Measurements from ENCODE around the gene ANKRD16. TPM values are rescaled to one million over a fixed set of nuclear protein-coding genes. Genes with fewer than 3 reads are reported as not detected.

ANKRD16 gene
- 1 to 10 TPM; 3.9 to 5.8 TPM for total RNA-seq

DNA sequence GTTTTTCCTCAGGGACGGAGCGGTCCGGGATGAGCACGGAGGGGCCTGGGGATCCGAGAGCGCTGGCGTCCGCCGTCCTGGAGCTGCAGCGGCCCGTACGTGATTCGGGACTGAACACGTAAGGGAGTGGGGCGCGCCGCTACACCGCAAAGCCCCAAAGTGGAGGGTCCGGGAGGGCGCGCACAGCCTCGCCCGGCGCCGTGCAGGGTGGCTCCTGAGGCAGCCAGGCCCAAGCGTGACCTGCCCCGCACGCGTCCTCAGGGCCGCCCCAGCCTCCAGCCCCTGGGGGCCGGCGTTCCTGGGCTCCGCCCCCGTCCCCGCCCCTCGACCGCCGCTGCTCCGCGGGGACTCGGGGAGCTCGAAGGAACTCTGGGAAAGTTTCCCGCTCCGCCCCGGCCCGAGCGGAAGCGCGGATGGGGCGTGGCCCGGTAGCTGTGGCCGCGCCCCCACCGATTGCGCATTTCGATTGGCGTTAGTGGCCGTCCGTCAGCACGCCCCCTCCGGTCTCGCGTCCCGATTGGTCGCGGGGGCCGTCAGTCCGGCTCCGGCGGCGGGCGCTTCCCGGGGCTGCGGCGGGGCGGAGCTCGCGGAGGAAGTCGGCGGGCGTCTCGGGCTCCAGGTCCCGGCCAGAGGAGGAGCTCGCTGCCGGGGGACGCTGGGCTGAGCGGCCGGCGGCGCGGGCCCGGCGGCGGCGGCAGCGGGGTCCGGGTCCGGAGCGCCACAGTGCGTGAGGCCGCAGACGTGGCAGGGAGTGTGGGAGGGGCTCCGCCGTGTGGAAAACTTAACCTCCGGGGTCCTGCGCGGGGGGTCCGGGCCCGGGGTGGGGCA lies at the start of gene ANKRD16, which contains the start of gene FBH1:
Gene ANKRD16 (minus strand): TSS at position 270 of the 828 bp plus-strand sequence. CDS start 539 bp downstream, outside the sequence.
Gene FBH1 (plus strand): TSS at position 620 of the 828 bp plus-strand sequence. CDS start 103 bp downstream, at position 723.
- peak; percentile 88 for ATAC-seq (replicated peaks in 1 of 2)
- Mint-ChIP-seq H3K36me3 (ENCODE audit: insufficient read depth in 2 of 2) (peaks cover 3 to 18% of the 10 kb centered on the region in 2 donors), H3K27ac (peak within 1 kb of the TSS; percentile 92), H3K4me1 (ENCODE audit: low read depth) (peaks cover 54% of the 10 kb centered on the region), H3K27me3 (ENCODE audit: low read depth) (no peaks in the 10 kb centered on the region), H3K9me3 (no peaks in the 10 kb centered on the region), H3K4me3 (peak within 1 kb of the TSS; percentile 94)
- DNase-seq, result peak; percentile 98 to 99

DNA sequence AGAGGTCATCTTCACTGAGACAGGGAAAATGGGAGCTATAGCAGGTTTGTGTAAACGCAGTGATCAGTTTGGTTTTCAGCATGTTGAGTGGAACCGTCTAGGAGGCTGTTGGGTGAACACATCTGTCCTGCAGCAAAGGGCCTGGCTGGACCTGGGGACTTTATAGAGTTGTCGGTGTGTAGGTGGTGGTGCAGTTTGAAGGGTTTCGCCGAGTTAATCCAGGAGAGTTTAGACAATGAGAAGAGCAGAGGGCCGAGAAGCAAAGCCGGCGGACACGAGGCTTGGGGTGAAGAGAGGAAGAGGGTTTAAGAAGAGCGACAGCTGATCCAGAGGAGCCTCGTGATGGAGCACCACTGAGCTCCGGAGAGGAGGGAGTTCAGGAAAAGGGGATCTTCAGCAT lies 48.6 kb upstream of the ANKRD16 start:
- H3K36me3 Mint-ChIP-seq (ENCODE audit: insufficient read depth in 2 of 2), result peaks cover 3 to 11% of the 10 kb centered on the region in 2 donors
- peak overlapping the region; percentile 11 for H3K27ac Mint-ChIP-seq
- no peaks in the 10 kb centered on the region for H3K27me3 Mint-ChIP-seq (ENCODE audit: low read depth)
- DNase-seq, result no peak
- no peak overlapping the region for H3K4me3 Mint-ChIP-seq
- ATAC-seq (replicated peaks in 1 of 2), result no peak
- H3K4me1 Mint-ChIP-seq (ENCODE audit: low read depth), result no peaks in the 10 kb centered on the region
- H3K9me3 Mint-ChIP-seq, result no peaks in the 10 kb centered on the region

DNA sequence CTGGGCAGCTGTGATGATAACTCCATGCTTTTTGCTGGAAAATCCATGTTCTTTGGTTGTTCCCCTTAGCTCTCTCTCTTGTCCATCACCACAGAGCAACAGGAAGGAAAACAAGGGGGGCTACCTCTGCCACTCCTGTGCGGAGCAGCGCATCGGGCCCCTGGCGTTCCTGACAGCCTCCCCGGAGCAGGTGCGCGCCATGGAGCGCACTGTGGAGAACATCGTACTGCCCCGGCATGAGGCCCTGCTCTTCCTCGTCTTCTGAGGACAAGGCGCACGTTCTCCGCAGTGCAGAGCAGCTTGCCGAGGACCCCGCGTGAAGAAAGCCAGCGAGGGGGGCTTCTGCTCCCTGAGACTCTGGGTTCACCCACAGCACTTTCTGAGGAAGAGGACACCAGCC lies 47.3 kb upstream of the ANKRD16 start:
- Mint-ChIP-seq H3K9me3 (no peaks in the 10 kb centered on the region), H3K4me3 (no peak overlapping the region), H3K27me3 (ENCODE audit: low read depth) (no peaks in the 10 kb centered on the region), H3K27ac (no peak overlapping the region), H3K4me1 (ENCODE audit: low read depth) (no peaks in the 10 kb centered on the region), H3K36me3 (ENCODE audit: insufficient read depth in 2 of 2) (peaks cover 3 to 13% of the 10 kb centered on the region in 2 donors)
- ATAC-seq (replicated peaks in 1 of 2) (no peak), DNase-seq (no peak)

DNA sequence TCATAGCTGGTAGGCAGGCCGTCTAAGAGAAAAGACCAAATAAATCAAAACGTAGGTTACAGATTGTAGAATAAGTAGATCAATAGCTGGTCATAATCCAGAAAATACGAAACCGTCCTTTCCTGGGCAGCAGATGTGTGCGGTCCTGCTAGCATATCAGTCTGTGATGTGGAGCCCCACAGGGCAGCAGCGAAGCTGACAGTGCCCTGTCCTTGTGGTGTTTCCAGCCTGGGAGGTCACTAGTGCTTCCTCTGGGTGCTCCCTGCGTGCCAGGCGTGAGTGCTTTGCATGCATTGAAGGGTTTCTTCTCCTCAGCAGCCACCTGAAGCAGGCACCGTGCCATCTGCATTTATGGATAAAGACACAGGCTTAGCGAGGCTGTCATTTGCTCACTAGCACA lies 45.9 kb upstream of the ANKRD16 start:
- ATAC-seq (replicated peaks in 1 of 2) (no peak), DNase-seq (no peak)
- Mint-ChIP-seq H3K4me3 (no peak overlapping the region), H3K36me3 (ENCODE audit: insufficient read depth in 2 of 2) (peaks cover 3 to 13% of the 10 kb centered on the region in 2 donors), H3K4me1 (ENCODE audit: low read depth) (no peaks in the 10 kb centered on the region), H3K9me3 (no peaks in the 10 kb centered on the region), H3K27ac (no peak overlapping the region), H3K27me3 (ENCODE audit: low read depth) (no peaks in the 10 kb centered on the region)

DNA sequence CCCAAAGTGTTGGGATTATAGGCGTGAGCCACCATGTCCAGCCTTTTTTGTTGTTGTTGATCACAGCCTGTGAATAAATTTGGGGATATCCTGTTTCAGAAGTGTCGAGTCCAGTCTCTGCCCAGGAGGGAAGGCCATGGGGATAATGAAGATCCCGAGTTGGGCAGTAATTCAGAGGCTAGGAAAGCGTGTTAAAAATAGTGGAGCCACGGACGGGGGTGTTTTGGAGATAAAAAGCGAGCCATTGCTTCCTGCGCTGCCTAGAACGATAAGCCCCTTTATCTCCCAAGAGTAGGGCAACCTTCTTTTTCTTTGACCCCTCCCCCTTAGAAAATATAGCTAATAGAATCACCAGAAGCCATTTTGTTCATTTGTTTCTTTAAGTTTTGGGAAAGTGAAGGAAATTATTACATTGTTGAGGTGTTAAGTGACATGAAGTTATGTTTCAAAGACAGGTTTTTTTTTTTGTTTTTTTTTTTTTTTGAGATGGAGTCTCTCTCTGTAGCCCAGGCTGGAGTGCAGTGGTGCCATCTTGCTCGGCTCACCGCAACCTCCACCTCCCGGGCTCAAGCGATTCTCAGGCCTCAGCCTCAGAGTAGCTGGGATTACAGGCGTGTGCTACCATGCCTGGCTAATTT lies 44.3 kb upstream of the ANKRD16 start:
- H3K9me3 Mint-ChIP-seq, result no peaks in the 10 kb centered on the region
- DNase-seq (no peak), ATAC-seq (replicated peaks in 1 of 2) (no peak)
- no peaks in the 10 kb centered on the region for H3K4me1 Mint-ChIP-seq (ENCODE audit: low read depth)
- H3K27ac Mint-ChIP-seq, result no peak overlapping the region
- H3K27me3 Mint-ChIP-seq (ENCODE audit: low read depth), result no peaks in the 10 kb centered on the region
- H3K4me3 Mint-ChIP-seq, result no peak overlapping the region
- peaks cover 3 to 13% of the 10 kb centered on the region in 2 donors for H3K36me3 Mint-ChIP-seq (ENCODE audit: insufficient read depth in 2 of 2)

DNA sequence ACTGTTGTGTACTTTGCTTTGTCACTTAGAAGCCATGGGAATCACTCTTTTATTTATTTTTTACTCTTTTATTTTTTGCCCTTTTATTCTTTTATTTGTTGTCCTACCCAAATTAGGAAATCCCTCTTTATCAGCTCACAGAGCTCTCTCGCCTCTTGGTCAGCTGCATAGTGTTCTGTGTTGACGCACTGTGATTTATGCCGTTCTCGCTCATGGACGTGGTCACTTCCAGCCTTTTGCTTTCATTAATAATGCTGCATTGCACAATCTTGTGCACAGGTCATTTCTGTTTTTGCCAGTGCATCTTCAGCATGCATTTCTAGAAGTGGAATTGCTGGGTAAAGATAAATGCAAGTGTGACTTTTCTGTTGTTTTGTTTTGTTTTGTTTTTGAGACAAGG lies 42.7 kb upstream of the ANKRD16 start:
- Mint-ChIP-seq H3K36me3 (ENCODE audit: insufficient read depth in 2 of 2) (peaks cover 4 to 15% of the 10 kb centered on the region in 2 donors), H3K4me1 (ENCODE audit: low read depth) (no peaks in the 10 kb centered on the region), H3K27ac (no peak overlapping the region), H3K9me3 (no peaks in the 10 kb centered on the region), H3K27me3 (ENCODE audit: low read depth) (no peaks in the 10 kb centered on the region), H3K4me3 (no peak overlapping the region)
- DNase-seq (no peak), ATAC-seq (replicated peaks in 1 of 2) (no peak)

DNA sequence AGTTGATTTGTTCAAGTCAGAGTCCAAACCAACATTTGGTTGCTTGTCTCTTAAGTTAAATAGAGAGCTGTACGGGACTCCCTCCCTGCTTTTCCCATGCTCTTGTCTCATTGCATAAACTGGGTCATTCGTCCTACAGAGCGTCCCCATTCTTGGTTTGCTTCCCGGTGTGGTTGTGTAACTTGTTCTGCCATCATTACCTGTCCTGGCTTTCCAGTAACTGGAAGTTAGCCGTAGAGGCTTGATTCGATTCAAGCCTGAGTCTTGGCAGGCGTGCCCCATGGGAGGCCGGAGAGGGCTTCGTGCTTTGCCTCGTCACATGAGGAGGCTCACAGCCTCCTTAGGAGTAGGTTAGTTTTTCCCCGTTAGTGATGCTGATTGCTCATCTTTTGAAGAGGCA lies 40.6 kb upstream of the ANKRD16 start:
- ATAC-seq (replicated peaks in 1 of 2) (no peak), DNase-seq (no peak)
- H3K4me1 Mint-ChIP-seq (ENCODE audit: low read depth), result no peaks in the 10 kb centered on the region

DNA sequence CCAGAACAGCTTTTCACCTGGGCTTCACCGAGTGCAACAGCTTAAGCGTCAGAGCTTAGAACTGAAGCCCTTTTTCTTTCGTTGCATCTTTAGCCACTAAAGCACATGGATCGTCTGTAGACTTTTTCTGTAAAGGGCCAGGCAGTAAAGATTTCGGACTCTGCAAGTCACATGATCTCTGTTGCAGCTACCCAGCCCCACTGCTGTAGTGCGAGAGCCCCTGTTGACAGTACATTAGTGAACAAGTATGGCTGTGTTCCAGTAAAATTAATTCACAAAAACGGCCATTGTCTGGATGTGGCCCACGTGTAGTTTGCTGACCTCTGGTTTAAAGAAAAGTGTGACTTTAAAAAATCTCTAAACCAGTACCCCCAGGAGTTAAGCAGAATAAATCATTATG lies 39.7 kb upstream of the ANKRD16 start:
- peaks cover 2 to 21% of the 10 kb centered on the region in 2 donors for H3K36me3 Mint-ChIP-seq (ENCODE audit: insufficient read depth in 2 of 2)

More for the DNA sequence above, 40.6 kb upstream of the ANKRD16 start:
- no peaks in the 10 kb centered on the region for H3K27me3 Mint-ChIP-seq (ENCODE audit: low read depth)
- H3K4me3 Mint-ChIP-seq, result no peak overlapping the region
- peaks cover 2 to 19% of the 10 kb centered on the region in 2 donors for H3K36me3 Mint-ChIP-seq (ENCODE audit: insufficient read depth in 2 of 2)
- no peaks in the 10 kb centered on the region for H3K9me3 Mint-ChIP-seq
- peak overlapping the region; percentile 4 for H3K27ac Mint-ChIP-seq

DNA sequence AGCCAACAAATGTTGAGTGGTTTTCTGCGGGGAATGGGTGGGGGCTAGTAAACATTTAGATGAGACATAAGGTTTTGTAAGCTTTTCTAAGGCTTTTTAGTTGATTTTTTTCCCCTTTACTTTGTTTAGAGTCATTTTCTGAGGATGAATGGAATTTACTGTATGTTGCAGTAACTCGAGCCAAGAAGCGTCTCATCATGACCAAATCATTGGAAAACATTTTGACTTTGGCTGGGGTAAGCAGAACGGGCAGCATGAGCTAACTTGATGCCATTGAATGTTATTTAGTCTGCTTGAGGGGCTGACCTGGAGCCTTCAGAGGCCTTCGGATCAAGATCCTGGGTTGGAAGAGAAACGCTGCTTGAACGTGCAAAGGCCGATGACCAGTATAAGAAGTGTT lies 37.6 kb upstream of the ANKRD16 start:
- H3K27ac Mint-ChIP-seq, result peak overlapping the region; percentile 48
- H3K27me3 Mint-ChIP-seq (ENCODE audit: low read depth), result no peaks in the 10 kb centered on the region
- H3K4me3 Mint-ChIP-seq, result no peak overlapping the region
- no peaks in the 10 kb centered on the region for H3K9me3 Mint-ChIP-seq
- no peaks in the 10 kb centered on the region for H3K4me1 Mint-ChIP-seq (ENCODE audit: low read depth)
- H3K36me3 Mint-ChIP-seq (ENCODE audit: insufficient read depth in 2 of 2), result peaks cover 2 to 29% of the 10 kb centered on the region in 2 donors
- DNase-seq (no peak), ATAC-seq (replicated peaks in 1 of 2) (no peak)

More for the DNA sequence above, 39.7 kb upstream of the ANKRD16 start:
- Mint-ChIP-seq H3K9me3 (no peaks in the 10 kb centered on the region), H3K4me1 (ENCODE audit: low read depth) (no peaks in the 10 kb centered on the region), H3K4me3 (no peak overlapping the region), H3K27ac (no peak overlapping the region), H3K27me3 (ENCODE audit: low read depth) (no peaks in the 10 kb centered on the region)
- DNase-seq, result no peak
- no peak for ATAC-seq (replicated peaks in 1 of 2)

DNA sequence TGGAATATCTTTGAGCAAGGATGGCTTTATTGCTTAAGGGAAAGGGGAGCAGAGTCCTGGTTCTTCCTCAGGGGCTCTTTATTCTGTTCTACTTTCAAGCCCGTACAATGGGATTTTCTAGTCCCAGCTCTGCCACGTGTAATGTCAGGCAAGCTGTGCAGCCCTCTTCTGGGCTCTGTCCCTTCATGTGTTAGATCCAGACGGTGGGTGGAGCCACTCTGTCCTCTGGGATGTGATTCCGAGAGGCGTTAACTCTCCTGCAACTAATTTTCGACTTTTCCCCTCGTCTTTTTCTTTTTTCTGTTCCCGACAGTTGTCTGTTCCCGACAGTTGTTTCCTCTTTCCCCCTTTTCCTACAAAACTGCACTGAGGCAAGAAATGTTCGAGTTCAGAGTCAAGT lies 35.2 kb upstream of the ANKRD16 start:
- no peaks in the 10 kb centered on the region for H3K9me3 Mint-ChIP-seq
- H3K4me3 Mint-ChIP-seq, result no peak overlapping the region
- DNase-seq, result no peak
- no peak for ATAC-seq (replicated peaks in 1 of 2)
- H3K27me3 Mint-ChIP-seq (ENCODE audit: low read depth), result no peaks in the 10 kb centered on the region
- H3K36me3 Mint-ChIP-seq (ENCODE audit: insufficient read depth in 2 of 2), result peaks cover 4 to 46% of the 10 kb centered on the region in 2 donors
- no peaks in the 10 kb centered on the region for H3K4me1 Mint-ChIP-seq (ENCODE audit: low read depth)
- no peak overlapping the region for H3K27ac Mint-ChIP-seq

DNA sequence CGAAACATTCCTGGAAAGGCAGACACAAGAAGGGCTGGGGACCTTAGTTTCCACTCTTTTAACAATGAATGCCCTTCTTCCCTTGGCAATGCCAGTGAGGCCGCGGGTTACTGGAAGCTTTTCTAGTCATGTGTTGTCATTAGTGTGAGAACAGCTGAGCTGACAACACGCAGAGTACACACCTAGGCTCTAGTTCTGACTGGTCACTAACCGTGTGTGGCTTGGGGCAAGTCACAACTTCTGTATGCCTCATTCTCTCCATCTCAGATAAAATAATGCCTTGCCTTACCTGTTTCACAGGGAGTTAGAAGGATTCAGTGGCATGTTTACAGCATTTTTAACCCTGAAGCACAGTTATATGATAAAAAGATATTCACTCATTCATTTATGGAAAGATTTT lies 32.1 kb upstream of the ANKRD16 start:
- H3K9me3 Mint-ChIP-seq, result no peaks in the 10 kb centered on the region

DNA sequence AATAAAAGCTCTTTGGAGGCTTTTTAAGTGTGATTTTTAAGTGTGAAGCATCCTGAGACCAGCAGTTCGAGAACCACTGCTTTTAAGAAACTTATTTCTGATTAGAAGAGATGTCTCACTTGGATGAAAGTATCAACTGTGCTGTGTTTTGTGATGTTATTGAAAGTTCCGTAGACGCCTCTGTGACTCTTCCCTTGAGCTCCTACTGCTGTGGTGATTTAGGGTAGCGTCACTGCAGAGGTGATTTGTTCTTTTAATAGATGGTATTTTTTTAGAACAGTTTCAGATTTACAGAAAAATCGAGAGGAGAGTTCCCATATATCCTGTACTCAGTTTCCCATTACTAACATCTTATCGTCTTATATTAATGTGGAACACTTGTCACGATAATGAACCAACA lies 29.9 kb upstream of the ANKRD16 start:
- Mint-ChIP-seq H3K27me3 (ENCODE audit: low read depth) (no peaks in the 10 kb centered on the region), H3K36me3 (ENCODE audit: insufficient read depth in 2 of 2) (peaks cover 2 to 41% of the 10 kb centered on the region in 2 donors), H3K4me3 (no peak overlapping the region), H3K9me3 (no peaks in the 10 kb centered on the region), H3K4me1 (ENCODE audit: low read depth) (no peaks in the 10 kb centered on the region), H3K27ac (no peak overlapping the region)
- DNase-seq, result no peak
- no peak for ATAC-seq (replicated peaks in 1 of 2)

More for the DNA sequence above, 32.1 kb upstream of the ANKRD16 start:
- peaks cover 2 to 40% of the 10 kb centered on the region in 2 donors for H3K36me3 Mint-ChIP-seq (ENCODE audit: insufficient read depth in 2 of 2)
- H3K27me3 Mint-ChIP-seq (ENCODE audit: low read depth), result no peaks in the 10 kb centered on the region
- no peak for ATAC-seq (replicated peaks in 1 of 2)
- no peak overlapping the region for H3K4me3 Mint-ChIP-seq
- H3K27ac Mint-ChIP-seq, result no peak overlapping the region
- no peaks in the 10 kb centered on the region for H3K4me1 Mint-ChIP-seq (ENCODE audit: low read depth)
- DNase-seq, result no peak

DNA sequence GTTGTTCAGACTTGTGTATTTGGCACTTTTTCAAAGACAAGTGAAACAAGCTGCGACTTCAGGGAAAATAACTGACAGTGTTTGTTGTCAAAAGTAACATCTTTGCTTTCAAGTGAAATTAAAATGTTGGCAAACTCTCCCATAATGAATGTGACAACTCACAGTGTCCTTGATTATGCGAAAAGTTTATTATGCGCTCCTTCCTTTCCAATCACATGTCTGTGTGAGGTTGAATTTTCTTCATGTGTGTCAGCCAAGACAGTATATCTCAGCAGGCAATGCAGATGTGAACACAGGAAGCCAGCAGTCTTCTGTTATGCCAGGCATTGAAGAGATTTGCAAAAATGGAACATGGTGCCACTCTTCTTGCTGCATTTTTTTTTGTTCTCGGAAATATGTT lies 29.1 kb upstream of the ANKRD16 start:
- Mint-ChIP-seq H3K36me3 (ENCODE audit: insufficient read depth in 2 of 2) (peaks cover 2 to 38% of the 10 kb centered on the region in 2 donors), H3K9me3 (no peaks in the 10 kb centered on the region), H3K4me1 (ENCODE audit: low read depth) (no peaks in the 10 kb centered on the region), H3K27ac (no peak overlapping the region), H3K27me3 (ENCODE audit: low read depth) (no peaks in the 10 kb centered on the region), H3K4me3 (no peak overlapping the region)
- ATAC-seq (replicated peaks in 1 of 2), result no peak
- no peak for DNase-seq

Data from activated T-cell treated with anti-CD3 and anti-CD28 coated beads, Interleukin-2, amount 50 U/mL, for 72 hours (primary cell).